GM21423 (cell line): ENCODE results near the gene BCO2.
"Not testable (repeated sequence)": the region's sequence is repeated elsewhere in the genome, so short reads cannot be mapped to it uniquely, and the experiment has no call there.

Experiments used
- ATAC-seq: cut with Tn5 transposase; IDR thresholded peaks from one replicate; pipeline ENCODE4 v1.9.1; 2021; ENCODE audit warnings: mild to moderate bottlenecking, moderate library complexity; ENCODE audit not compliant: unreplicated experiment

BCO2 gene, protein sequence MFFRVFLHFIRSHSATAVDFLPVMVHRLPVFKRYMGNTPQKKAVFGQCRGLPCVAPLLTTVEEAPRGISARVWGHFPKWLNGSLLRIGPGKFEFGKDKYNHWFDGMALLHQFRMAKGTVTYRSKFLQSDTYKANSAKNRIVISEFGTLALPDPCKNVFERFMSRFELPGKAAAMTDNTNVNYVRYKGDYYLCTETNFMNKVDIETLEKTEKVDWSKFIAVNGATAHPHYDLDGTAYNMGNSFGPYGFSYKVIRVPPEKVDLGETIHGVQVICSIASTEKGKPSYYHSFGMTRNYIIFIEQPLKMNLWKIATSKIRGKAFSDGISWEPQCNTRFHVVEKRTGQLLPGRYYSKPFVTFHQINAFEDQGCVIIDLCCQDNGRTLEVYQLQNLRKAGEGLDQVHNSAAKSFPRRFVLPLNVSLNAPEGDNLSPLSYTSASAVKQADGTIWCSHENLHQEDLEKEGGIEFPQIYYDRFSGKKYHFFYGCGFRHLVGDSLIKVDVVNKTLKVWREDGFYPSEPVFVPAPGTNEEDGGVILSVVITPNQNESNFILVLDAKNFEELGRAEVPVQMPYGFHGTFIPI

DNA sequence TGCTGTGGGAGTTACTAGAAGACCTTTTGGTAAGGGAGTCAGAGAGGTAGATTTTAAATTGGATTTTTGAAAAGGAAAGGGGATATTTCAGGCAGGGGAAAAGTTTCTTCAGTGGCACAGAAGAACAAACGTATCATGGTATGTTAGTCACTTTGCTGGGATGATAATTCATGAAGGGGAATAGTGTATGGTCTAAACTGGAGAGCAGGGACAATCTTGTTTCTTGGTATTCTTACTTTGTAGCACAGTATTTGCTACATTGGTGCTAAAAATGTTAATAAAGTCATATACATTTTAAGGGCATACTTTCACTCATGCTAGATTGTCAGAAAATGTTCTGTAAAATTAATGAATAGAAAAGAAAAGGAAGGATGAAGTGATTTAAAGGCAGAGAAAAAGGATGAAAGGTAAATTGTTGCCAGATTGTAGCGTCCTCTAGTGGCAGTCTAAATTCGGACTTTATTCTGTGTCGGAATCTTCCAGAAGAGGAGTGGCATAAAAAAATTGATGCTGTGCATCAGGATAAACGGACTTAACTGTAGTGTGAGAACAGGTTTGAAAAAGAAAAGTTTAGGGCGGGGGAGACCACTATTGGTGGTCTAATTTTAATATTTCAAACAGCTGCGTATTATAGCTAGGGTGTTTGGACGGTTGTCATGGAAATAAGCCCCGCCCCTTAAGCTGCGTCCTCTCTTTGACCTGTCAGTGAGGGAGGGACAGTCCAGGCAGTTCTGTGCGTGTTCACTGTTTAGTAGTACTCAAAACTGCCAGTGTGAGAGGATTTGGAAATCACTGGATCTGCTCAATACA, at the start of gene BCO2:
BCO2 (plus strand) TSS at position 724 of the 810 bp plus-strand sequence. CDS start 90 bp downstream, outside the sequence.
- no peak for ATAC-seq

DNA sequence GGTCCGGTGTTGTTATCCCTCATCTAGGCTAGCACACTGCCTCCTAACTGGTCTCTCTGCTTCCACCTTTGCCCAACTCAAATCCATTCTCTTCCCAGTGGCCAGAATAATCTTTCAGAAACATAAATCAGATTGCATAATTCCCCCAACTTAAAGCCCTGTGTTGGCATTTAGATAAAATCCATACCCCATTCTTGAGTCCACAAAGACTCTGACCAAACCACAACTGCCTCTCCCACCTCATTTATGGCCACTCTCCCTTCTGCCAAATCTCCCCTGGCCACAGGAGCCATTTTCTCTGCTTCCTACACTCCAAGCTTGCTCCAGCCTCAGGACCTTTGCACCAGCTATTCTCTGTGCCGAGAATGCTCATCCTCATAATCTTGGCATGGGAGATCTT, 48.3 kb upstream of the BCO2 start:
- ATAC-seq: no peak

DNA sequence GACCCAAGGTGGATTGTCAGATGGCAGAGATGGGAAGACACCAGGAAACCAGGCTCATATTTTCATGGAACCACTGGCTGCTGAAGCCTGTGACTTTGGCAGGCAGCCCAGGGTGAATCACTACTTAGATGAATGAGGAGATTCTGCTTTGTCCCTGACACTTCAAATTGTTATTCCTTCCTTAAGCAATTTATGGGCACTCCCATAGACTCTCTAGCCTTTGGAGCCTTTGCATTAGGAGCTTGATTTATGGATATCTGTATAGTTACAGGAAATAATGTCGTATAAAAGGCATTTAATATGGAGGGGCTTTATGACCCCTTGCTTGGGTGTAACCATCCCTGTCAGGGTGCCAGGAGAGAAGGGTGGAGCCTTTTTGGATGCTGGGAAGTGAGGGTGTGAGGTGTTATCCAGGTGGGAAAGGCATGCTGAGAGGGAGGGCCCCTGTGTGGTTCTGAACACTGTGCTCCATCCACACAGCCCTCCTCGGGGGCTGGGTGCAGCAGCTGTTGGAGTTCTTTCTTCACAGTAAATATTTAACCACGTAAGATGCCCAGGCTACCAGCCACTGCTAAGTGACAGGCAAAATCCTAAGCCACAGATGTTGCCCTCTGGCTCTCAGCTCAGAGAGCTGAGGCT, 46.7 kb upstream of the BCO2 start:
- ATAC-seq: no peak

DNA sequence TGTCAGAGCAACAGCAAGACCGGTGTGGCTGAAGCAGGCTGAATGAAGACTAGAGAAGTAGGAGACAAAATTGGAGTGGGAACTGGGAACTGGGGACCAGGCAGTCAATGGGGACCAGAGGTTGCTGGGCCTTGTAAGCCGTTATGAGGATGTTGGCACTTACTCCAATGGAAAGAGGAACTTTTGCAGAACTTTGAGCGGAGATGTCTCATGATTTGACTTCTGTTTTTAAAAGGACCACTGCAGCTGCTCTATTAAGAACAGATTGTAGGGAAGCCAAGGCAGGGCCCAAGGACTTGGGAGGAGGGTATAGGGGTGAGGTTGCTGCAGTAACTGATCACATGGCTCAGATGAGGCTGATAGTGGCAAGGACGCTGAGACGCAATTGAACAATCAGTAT, 45.7 kb upstream of the BCO2 start:
- no peak for ATAC-seq

DNA sequence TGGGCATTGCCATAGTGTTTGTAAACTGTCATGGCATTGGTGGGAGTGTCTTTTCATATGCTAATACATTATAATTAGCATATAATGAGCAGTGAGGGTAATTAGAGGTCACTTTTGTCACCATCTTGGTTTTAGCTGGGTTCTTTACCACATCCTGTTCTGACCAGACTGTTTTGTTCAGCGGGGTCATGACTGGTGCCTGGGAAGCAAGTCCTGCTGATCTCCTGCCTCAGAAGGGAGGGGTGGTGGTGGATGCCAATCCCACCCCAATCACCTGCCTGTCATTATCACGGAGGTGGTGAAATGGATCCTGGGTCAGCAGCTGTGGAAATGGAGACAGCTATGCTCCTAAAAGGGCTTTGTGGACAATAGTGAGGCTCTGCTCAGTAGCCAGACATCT, 42.6 kb upstream of the BCO2 start:
- no peak for ATAC-seq

DNA sequence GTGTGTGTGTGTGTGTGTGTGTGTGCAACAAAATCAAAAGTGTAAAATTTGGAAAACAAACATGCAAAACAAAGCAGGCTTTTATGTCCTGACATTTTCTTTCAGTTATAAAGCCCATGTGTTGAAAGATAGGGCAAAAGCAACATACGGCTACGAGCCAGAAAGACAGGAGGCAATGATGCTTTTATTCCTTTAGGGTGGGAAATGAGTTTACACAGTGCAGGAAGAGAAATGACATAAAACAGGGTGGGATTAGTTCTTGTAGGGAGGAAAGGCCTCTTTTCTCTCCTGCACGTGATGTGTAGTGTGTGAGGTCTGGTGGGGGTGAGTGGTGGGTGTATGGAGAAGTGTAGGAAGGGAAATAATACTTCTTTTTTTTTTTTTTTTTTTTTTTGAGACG, 40.8 kb upstream of the BCO2 start:
- ATAC-seq: no peak

DNA sequence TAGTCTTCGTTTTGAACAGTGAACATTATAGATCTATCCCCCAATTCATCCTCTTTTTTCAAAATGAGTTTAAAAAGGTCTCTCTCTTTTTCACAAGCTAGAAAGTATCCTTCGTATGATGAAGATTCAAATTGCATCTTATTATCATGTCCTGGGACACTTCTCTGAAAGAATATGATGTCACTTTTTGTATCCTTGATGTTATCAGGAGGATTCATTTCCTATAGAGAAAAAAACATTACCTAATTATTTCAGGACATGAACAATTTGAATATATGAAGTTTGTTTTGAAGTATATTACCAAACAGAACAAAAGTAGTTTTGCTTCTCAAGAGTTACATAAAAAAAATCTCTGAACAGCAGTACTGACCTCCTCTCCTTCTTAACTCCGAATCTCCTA, 31.7 kb upstream of the BCO2 start:
- ATAC-seq: no peak

DNA sequence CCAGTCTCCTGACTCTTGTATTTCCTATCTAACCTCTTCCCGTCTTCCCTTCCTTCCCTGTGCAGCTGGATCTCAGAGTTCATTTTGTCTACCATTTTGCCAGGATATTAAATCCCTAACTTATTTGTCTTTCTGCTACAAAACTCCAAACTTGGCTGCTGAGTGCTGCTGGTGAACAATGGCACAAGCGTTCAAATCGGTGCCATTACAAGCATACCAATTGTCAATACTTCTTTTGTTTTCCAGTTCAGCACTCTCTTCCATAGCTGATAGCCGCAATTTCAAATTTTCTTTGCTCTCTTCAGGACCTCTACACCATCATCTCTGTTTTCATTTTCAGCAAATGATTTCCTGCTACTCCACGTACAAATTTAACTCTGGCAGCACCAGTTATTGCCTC, 24.8 kb upstream of the BCO2 start:
- ATAC-seq: no peak

DNA sequence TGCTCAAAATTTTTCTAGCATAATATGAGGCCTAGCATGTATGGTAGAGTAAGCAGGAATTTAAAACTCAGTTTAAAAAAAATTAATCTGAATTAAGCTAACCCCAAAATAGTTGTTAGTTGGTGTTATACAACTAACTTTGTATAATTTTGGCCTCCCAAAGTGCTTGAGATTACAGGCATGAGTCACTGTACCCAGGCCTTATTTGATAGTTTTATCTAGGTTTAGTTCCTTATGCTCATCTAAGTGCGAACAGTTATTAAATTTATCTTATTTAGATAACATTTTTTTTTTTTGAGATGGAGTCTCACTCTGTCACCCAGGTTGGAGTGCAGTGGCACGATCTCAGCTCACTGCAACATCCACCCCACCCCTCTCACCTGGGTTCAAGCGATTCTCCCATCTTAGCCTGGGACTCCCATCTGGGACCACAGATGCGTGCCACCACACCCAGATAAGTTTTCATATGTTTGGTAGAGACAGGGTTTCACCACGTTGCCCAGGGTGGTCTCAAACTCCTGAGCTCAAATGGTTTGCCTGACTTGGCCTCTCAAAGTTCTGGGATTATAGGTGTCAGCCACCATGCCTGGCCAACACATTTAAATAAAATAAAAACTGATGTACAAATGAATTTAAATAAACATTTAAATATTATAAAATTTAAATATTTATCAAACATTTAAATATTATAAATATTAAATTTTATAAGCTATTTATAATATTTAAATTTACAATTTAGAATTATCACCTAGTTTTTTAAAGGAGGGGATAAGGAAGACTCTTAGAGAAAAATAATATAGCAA, 19.0 kb upstream of the BCO2 start:
- no peak for ATAC-seq

DNA sequence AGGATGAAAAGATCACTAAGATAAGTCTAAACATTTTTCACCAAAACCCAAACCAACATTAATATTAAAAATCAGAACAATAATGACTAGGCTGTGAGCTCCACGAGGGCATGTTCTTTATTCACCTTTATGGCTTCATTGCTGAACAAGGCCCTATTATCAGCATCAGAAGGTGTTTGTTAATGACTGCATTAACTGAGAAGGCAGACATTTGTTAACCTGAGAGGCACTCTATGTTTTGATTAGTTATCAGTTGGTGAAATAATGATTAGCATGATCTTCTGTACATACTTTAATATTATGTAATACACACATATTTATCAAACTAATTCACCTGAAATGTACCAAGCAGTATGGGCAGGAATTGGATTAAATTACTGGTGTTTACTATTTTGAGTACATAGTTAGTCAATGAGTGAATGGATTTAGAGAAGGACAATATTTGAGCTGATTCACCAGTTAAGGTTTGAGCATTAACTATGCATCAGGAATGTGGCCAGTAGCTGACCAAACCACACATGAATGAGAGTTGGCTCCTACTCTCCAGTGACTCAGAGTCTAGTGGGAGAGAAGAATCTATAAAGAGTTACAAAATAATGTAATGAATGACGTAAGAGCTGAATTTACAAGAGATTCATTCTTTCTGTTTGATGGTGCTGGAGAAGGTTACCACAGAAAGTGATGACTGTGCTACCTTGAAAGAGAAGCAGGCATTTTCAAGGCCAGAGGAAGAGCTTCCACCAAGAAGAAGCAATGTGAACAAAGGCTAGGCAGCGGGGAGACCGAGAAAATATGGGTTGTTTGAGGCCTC, 18.2 kb upstream of the BCO2 start:
- ATAC-seq: no peak

DNA sequence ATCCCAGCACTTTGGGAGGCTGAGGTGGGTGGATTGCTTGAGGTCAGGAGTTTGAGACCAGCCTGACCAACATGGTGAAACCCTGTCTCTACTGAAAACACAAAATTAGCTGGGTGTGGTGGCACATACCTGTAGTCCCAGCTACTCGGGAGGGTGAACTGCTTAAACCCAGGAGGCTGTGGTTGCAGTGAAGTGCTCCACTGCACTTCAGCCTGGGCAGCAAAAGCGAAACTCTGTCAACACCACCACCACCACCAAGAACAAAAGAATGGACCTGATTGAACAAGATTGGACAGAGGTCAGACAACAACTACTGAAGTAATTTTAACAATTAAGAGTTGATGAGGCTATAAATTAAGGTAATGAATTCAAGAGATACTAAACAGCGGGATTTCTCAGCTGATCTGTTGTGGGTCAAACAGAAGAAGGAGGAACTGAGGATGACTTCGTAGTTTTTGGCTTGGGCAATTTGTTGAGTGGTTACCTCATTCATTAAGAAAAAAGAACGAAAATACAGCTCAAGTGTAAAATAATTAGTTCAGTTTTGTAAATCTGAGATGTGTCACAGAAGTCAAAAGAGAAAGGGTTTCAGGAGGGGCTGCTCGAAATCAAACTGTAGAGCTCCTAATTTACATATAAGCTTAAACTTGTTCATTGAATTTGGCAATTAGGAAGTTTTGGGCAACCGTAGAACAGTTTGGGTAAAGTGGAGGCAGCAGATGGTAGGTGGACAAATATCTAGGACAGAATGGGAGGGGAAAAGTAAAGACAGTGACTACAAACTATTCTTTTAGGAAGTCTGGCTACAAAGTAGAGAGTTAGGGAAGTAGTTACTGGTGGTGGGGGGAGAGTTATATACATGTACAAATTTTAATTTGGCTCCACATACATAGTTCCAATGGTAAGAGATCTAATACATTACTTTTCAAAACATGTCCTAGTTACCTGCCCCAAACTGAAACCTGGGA, 15.9 kb upstream of the BCO2 start:
- no peak for ATAC-seq

DNA sequence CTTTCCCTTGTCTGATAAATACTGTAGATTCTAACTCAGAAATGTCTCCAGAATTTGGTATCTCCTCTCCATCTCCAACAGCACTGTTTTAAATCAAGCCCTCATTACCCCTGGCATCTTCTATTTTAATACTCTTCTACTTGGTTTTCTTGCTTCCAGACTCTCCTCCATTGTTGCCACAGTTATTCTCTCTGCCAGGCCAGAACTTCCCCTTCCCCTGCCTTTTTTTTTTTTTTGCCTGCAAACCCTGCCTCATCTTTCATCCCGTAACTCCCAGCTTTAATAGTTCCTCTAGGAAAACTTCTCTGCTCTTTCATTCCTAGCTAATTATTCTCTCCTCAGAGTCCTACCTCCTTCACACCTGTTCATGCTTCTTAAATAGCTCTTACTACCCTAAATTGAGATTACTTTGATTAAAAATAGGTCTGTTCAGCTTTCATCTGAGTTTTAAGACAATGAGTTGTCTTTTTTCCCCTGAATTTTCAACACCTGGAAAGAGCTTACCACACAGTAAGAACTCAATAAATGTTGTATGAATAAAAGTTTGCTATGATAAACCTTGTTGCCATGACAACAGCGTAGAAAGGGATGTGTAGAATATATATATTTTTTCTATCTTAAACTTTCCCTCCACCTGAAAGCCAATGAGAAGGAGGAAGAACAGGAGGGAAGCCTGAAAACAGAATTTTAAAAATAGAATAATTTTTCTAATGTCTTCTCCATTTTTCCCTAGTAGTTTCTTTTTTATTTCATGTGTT, 15.0 kb upstream of the BCO2 start:
- ATAC-seq: no peak

DNA sequence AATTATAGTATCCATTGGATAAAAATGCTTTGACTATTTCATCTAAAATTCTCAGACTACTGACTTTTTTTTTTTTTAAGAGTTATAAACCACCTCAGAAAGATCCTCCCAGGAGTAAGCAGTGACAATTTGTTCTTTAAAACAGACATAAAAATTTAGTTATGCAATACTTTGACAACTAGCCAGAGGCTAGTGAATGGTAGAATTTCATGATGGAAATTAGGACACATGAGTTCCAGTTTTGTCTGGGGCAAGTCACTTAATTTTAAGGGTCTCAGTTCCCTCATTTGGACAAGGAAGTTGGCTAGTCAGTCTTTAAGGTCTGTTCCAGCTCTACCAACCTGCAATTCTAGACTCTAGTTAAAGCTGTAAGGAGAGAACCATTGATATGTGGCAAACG, 14.3 kb upstream of the BCO2 start:
- ATAC-seq: no peak

DNA sequence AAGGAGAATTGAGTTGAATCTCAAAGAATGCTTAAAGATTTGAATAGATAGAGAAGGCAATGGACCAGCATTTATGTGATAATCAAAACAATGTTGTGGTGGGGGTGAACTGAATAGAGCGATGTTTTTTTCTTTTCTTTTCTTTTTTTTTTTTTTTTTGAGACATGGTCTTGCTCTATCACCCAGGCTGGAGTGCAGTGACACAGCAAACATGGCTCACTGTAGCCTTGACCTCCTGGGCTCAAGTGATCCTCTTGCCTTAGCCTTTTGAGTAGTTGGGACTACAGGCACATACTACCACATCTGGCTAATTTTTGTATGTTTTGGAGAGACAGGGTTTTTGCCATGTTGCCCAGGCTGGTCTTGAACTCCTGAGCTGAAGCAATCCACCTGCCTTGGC, 13.1 kb upstream of the BCO2 start:
- not testable (repeated sequence) for ATAC-seq

DNA sequence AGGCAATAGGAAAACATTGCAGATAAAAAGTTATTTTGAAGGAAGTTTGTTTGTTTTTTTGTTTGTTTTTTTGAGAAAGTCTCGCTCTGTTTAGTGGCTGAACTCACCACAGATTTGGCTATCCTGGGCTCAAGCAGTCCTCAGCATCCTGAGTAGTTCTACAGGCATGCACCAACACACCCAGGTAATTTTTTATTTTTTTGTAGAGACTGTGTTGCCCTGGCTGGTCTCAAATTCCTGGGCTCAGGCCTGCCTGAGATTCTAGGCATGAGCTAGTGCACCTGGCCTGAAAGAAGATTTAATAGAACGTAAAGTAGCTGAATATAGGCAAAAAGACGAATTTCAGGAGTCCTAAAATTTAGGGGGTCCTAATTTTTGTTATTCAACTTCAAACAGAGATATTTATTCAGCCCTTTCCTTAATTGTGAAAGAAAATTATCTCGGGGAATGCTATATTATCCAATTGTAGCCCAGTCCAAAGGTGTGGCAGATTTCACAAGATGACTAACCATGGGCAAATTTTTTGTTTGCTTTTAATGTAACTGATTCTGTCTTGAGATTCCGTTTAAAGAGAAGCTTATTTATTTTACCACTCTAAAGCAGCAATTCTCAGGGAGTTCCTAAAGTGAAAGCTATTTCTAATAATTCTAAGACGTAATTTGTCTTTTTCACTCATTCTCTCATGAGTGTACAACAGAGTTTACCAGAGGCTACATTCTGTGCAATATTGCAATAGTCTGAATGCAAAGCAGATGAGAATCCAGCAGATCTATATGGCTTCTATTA, 12.4 kb upstream of the BCO2 start:
- no peak for ATAC-seq

DNA sequence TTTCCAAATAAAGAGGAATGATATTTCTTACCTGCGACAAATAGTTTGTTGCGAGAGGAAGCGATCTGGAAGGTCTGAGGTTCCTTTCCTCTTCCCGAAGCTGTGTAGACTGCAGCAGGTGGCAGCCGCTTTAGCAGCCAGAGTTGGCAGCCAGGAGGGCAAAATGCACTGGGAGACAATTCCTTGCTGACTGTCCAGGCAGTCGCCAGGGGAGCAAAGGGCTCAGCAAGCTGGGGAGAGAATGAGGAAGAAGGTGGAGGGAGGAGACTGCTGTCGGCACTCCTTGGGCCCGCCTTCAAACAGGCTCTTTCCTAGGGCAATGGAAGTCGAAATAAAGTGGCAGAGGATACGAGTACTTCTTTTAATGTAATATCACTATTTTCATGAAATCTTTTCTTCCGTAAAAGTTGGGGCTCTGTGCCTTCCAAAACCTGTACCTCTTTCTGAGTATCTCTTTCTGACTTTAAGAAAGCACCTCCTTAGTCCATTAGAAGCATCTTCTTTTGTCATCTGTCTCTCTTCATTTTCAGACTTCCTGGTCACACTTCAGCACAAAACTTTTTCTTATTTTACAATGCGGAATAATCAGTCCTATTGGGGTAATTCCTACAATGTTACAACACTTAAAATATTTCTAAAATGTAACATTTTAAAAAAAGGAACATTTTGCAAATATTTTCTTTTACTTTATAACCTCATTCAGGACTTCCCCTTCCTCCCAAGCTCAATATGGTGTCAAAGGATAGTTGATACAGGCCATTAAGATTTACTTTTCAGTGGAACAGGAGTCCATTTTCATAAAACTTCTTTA, 11.2 kb upstream of the BCO2 start, which contains the start of gene IL18:
IL18 (minus strand) TSS at position 220 of the 811 bp plus-strand sequence. CDS start 9,041 bp downstream, outside the sequence.
- ATAC-seq: no peak
